Spleen (tissue), 11 donors: ENCODE data around the gene PITRM1. TPM values are rescaled to one million over a fixed set of nuclear protein-coding genes. Genes with fewer than 3 reads are reported as not detected.
A peak's percentile ranks its signal among the peaks of the same experiment; 100 is the strongest.

Source experiments
- DNase-seq: peaks from one replicate; pipeline ENCODE4 v3.0.0-alpha.2; 2020
- H3K27ac ChIP-seq, 8 donors: fragments of 200-600 bp; sonication (generic) in 7 of 8; 1 replicate in 4 of 8; 2 replicates in 4 of 8; pipeline versions ENCODE4 v1.5.0 to v1.8.0; 2016 to 2021; ENCODE audit warnings: inconsistent platforms in 4 of 8, mild to moderate bottlenecking in 4 of 8, moderate library complexity in 1 of 8
- H3K27me3 ChIP-seq, 7 donors: fragments of 200-600 bp; sonication (generic) in 6 of 7; replicated peaks in 1 of 7; 1 replicate in 4 of 7; 2 replicates in 3 of 7; pipeline versions ENCODE4 v1.5.0 to v1.8.0; 2016 to 2021; ENCODE audit warnings: inconsistent platforms in 3 of 7, mild to moderate bottlenecking in 1 of 7
- H3K36me3 ChIP-seq, 6 donors: fragments of 200-600 bp; sonication (generic) in 5 of 6; 1 replicate in 4 of 6; 2 replicates in 2 of 6; pipeline versions ENCODE4 v1.5.0 to v1.8.0; 2016 to 2021; ENCODE audit warnings: inconsistent platforms in 2 of 6
- H3K4me1 ChIP-seq, 6 donors: fragments of 200-600 bp; sonication (generic) in 5 of 6; 1 replicate in 3 of 6; 2 replicates in 3 of 6; pipeline versions ENCODE4 v1.5.0 to v1.8.0; 2016 to 2021; ENCODE audit warnings: inconsistent platforms in 3 of 6
- H3K4me3 ChIP-seq, 8 donors: fragments of 200-600 bp; sonication (generic) in 7 of 8; 1 replicate in 4 of 8; 2 replicates in 4 of 8; pipeline versions ENCODE4 v1.5.0 to v1.8.0; 2016 to 2021; ENCODE audit warnings: inconsistent platforms in 4 of 8, mild to moderate bottlenecking in 4 of 8, moderate library complexity in 2 of 8
- H3K9me3 ChIP-seq, 8 donors: fragments of 200-600 bp; sonication (generic) in 7 of 8; 1 replicate in 4 of 8; 2 replicates in 4 of 8; pipeline versions ENCODE4 v1.5.0 to v1.8.0; 2016 to 2021; ENCODE audit warnings: inconsistent platforms in 4 of 8
- CTCF ChIP-seq, 11 experiments: fragments of 200-600 bp in 7 of 11; fragments of 450-650 bp in 4 of 11; sonication (generic) in 4 of 11; IDR thresholded peaks in 8 of 11; conservative IDR thresholded peaks in 3 of 11; 1 replicate in 7 of 11; 2 replicates in 4 of 11; pipeline versions ENCODE4 v1.4.0 to v1.8.0; 2016 to 2021; ENCODE audit warnings: antibody characterized with exemption in 11 of 11, inconsistent platforms in 4 of 11, mild to moderate bottlenecking in 1 of 11
- POLR2A ChIP-seq, 3 donors: fragments of 450-650 bp; IDR thresholded peaks; one replicate each; pipeline ENCODE4 v1.5.1; 2017; ENCODE audit warnings: antibody characterized with exemption in 3 of 3, mild to moderate bottlenecking in 1 of 3
- POLR2AphosphoS5 ChIP-seq, 3 donors: sonication (generic); formaldehyde crosslinking; IDR thresholded peaks; one replicate each; pipeline ENCODE4 v1.5.1; 2017; ENCODE audit warnings: antibody characterized with exemption in 3 of 3
- WGBS, 5 donors: extraction: QIAGEN DNeasy Blood & Tissue Kit in 3 of 5; methylation state at CpG; one replicate each; pipeline versions ENCODE4 v1.1.5 to v1.1.7; 2013 to 2018; 5-methylcytosine and 5-hydroxymethylcytosine counted together
- intact Hi-C: fragments of 100-400 bp; cut with DNase I; formaldehyde crosslinking; loops from one replicate; pipeline ENCODE4 v1.15.0; 2023; ENCODE audit warnings: low total_unique reads
- polyA plus RNA-seq, 3 donors: library from polyadenylated mRNA; stranded (reverse); fragments of 200-250 nt; gene quantifications; one replicate each; pipeline ENCODE4 v1.2.1, GENCODE V29; 2013
- total RNA-seq, 7 donors: library from RNA; depleted of rRNA in 3 of 7; stranded (reverse); fragments of >200 nt in 3 of 7; fragmentation: NEBNext Ultra II Directional in 4 of 7; extraction: Animal tissue kit (Norgen Biotek cat#: 25700) in 4 of 7; gene quantifications; one replicate each; pipeline versions ENCODE4 v1.1.0 to v1.2.1, GENCODE V29; 2016 to 2021
- donor health status: healthy with polysubstance abuse.
- donor health status: DM: no; HTN: no; CAD: no; lungs with moderate emphysema.
- donor health status: DM: no; HTN: no; CAD: no.
- donor health status: Bipolar disorder and iron deficiency.
- donor health status: healthy.
- donor health status: DM: no; HTN: no; CAD: no.
- donor health status: DM: yes; HTN: yes; CAD: no.

The PITRM1 gene
- total and polyA plus RNA-seq, 10 donors: 38.5 to 63.2 (median 52.0) TPM

GRCh38 chr10:3196482-3196881 lies 23.9 kb upstream of the PITRM1 start:
- peaks cover 7 to 31% (median 16%) of the 10 kb centered on the region in 6 donors for H3K4me1 ChIP-seq
- peaks cover 0 to 34% (median 3%) of the 10 kb centered on the region in 7 donors for H3K27me3 ChIP-seq
- peak overlapping the region in 3 of 8 donors; percentile 9 to 43 (median 14) for H3K4me3 ChIP-seq
- DNase-seq: no peak
- H3K27ac ChIP-seq: peak overlapping the region in 5 of 8 donors; percentile 45 to 69 (median 61)
- intact Hi-C loops: loop anchor here (10.0 kb wide), 1 partner anchor 1568 kb away; no protein-coding TSS in a partner anchor
- TF ChIP-seq CTCF (IDR thresholded peaks at IDR 0.05 in 8 of 11, conservative IDR thresholded peaks at IDR 0.05 in 3 of 11): no peak
- TF ChIP-seq POLR2AphosphoS5 (IDR thresholded peaks at IDR 0.05): no peak
- no peak for TF ChIP-seq POLR2A (IDR thresholded peaks at IDR 0.05)
- no peaks in the 10 kb centered on the region for H3K9me3 ChIP-seq
- no peaks in the 10 kb centered on the region for H3K36me3 ChIP-seq
- WGBS, 5 donors: 77 to 88% (median 81%) methylated on average over 10 of the region's 10 CpGs

- DNase-seq: no peak
- peaks cover 0 to 34% (median 3%) of the 10 kb centered on the region in 7 donors for H3K27me3 ChIP-seq
- no peak overlapping the region for H3K27ac ChIP-seq
- WGBS, 5 donors: 89 to 93% (median 90%) methylated on average over 9 of the region's 9 CpGs
- peaks cover 7 to 31% (median 16%) of the 10 kb centered on the region in 6 donors for H3K4me1 ChIP-seq
- H3K36me3 ChIP-seq: no peaks in the 10 kb centered on the region
- TF ChIP-seq POLR2A (IDR thresholded peaks at IDR 0.05): no peak
- no peak for TF ChIP-seq CTCF (IDR thresholded peaks at IDR 0.05 in 8 of 11, conservative IDR thresholded peaks at IDR 0.05 in 3 of 11)
- no peak for TF ChIP-seq POLR2AphosphoS5 (IDR thresholded peaks at IDR 0.05)
- intact Hi-C loops: loop anchor here (10.0 kb wide), 1 partner anchor 1569 kb away; no protein-coding TSS in a partner anchor
- H3K9me3 ChIP-seq: no peaks in the 10 kb centered on the region
- no peak overlapping the region for H3K4me3 ChIP-seq
These were observed 23.1 kb upstream of the PITRM1 start for GRCh38 chr10:3195726-3196125.

- no peak for DNase-seq
- H3K36me3 ChIP-seq: no peaks in the 10 kb centered on the region
- no peak overlapping the region for H3K27ac ChIP-seq
- H3K9me3 ChIP-seq: no peaks in the 10 kb centered on the region
- TF ChIP-seq POLR2AphosphoS5 (IDR thresholded peaks at IDR 0.05) (no peak), CTCF (IDR thresholded peaks at IDR 0.05 in 8 of 11, conservative IDR thresholded peaks at IDR 0.05 in 3 of 11) (no peak), POLR2A (IDR thresholded peaks at IDR 0.05) (no peak)
- H3K4me1 ChIP-seq: peaks cover 7 to 31% (median 16%) of the 10 kb centered on the region in 6 donors
- 81 to 92% (median 89%) methylated on average over 11 of the region's 11 CpGs for WGBS, 5 donors
- peaks cover 0 to 34% (median 3%) of the 10 kb centered on the region in 7 donors for H3K27me3 ChIP-seq
- H3K4me3 ChIP-seq: no peak overlapping the region
- intact Hi-C loops: loop anchor here (10.0 kb wide), 1 partner anchor 1570 kb away; no protein-coding TSS in a partner anchor
These were observed 22.7 kb upstream of the PITRM1 start for GRCh38 chr10:3195286-3195685.

- no peak for DNase-seq
- peaks cover 7 to 31% (median 16%) of the 10 kb centered on the region in 6 donors for H3K4me1 ChIP-seq
- intact Hi-C loops: loop anchor here (10.0 kb wide), 1 partner anchor 1570 kb away; no protein-coding TSS in a partner anchor
- TF ChIP-seq POLR2A (IDR thresholded peaks at IDR 0.05) (no peak), POLR2AphosphoS5 (IDR thresholded peaks at IDR 0.05) (no peak), CTCF (IDR thresholded peaks at IDR 0.05 in 8 of 11, conservative IDR thresholded peaks at IDR 0.05 in 3 of 11) (no peak)
- H3K27me3 ChIP-seq: peaks cover 0 to 33% (median 3%) of the 10 kb centered on the region in 7 donors
- H3K9me3 ChIP-seq: no peaks in the 10 kb centered on the region
- no peak overlapping the region for H3K27ac ChIP-seq
- 87 to 100% (median 93%) methylated on average over 4 of the region's 4 CpGs for WGBS, 5 donors
- no peak overlapping the region for H3K4me3 ChIP-seq
- H3K36me3 ChIP-seq: no peaks in the 10 kb centered on the region
These were observed 22.3 kb upstream of the PITRM1 start for GRCh38 chr10:3194871-3195270.
